ENCODE results near the gene PEAK1. TPM values are rescaled to one million over a fixed set of nuclear protein-coding genes. Genes with fewer than 3 reads are reported as not detected.

Gene PEAK1
- polyA plus RNA-seq, 1 experiment, result 52.1 TPM

GRCh38 chr15:77168141-77168540, 251.8 kb downstream of the PEAK1 start:
- no peak for TF ChIP-seq CTCF (IDR thresholded peaks at IDR 0.05; ENCODE audit: low read depth, low read length)
- Histone ChIP-seq H3K4me3 (ENCODE audit: low read depth, low read length) (no peak overlapping the region), H3K27me3 (ENCODE audit: control insufficient read depth, insufficient read depth, low read length) (no peaks in the 10 kb centered on the region), H3K9me3 (ENCODE audit: control insufficient read depth, insufficient read depth, low read length) (no peaks in the 10 kb centered on the region), H3K27ac (ENCODE audit: low read depth, low read length) (no peak overlapping the region)
- POLR2A ChIA-PET, result interaction anchor here (0.7 kb wide), 1 partner anchor 334 kb away, joined by 4 read pairs; no protein-coding TSS in a partner anchor
- CTCF ChIA-PET, result interaction anchor here (1.2 kb wide), 1 partner anchor 19 kb away, joined by 3 read pairs; no protein-coding TSS in a partner anchor
- no peak for DNase-seq (ENCODE audit: low read depth, low spot score)

- Histone ChIP-seq H3K27me3 (ENCODE audit: control insufficient read depth, insufficient read depth, low read length) (no peaks in the 10 kb centered on the region), H3K27ac (ENCODE audit: low read depth, low read length) (no peak overlapping the region), H3K9me3 (ENCODE audit: control insufficient read depth, insufficient read depth, low read length) (no peaks in the 10 kb centered on the region), H3K4me3 (ENCODE audit: low read depth, low read length) (no peak overlapping the region)
- POLR2A ChIA-PET, result interaction anchor here (0.7 kb wide), 1 partner anchor 335 kb away, joined by 4 read pairs; no protein-coding TSS in a partner anchor
- CTCF ChIA-PET, result interaction anchor here (1.2 to 2.2 kb wide), 2 partner anchors 19 to 376 kb away, joined by 3 to 7 read pairs; no protein-coding TSS in a partner anchor
- no peak for DNase-seq (ENCODE audit: low read depth, low spot score)
- no peak for TF ChIP-seq CTCF (IDR thresholded peaks at IDR 0.05; ENCODE audit: low read depth, low read length)
These were observed 252.5 kb downstream of the PEAK1 start for GRCh38 chr15:77167406-77167805.

GRCh38 chr15:77163781-77164384, 256.0 kb downstream of the PEAK1 start:
- DNase-seq (ENCODE audit: low read depth, low spot score), result no peak
- POLR2A ChIA-PET, result no interaction called here
- no peak for TF ChIP-seq CTCF (IDR thresholded peaks at IDR 0.05; ENCODE audit: low read depth, low read length)
- CTCF ChIA-PET, result interaction anchor here (1.0 kb wide), 1 partner anchor 380 kb away, joined by 4 read pairs; no protein-coding TSS in a partner anchor
- no peak overlapping the region for H3K27ac ChIP-seq (ENCODE audit: low read depth, low read length)
- H3K4me3 ChIP-seq (ENCODE audit: low read depth, low read length), result no peak overlapping the region
- no peaks in the 10 kb centered on the region for H3K27me3 ChIP-seq (ENCODE audit: control insufficient read depth, insufficient read depth, low read length)
- no peaks in the 10 kb centered on the region for H3K9me3 ChIP-seq (ENCODE audit: control insufficient read depth, insufficient read depth, low read length)

- POLR2A ChIA-PET, result no interaction called here
- DNase-seq (ENCODE audit: low read depth, low spot score), result no peak
- Histone ChIP-seq H3K27ac (ENCODE audit: low read depth, low read length) (no peak overlapping the region), H3K4me3 (ENCODE audit: low read depth, low read length) (no peak overlapping the region), H3K9me3 (ENCODE audit: control insufficient read depth, insufficient read depth, low read length) (no peaks in the 10 kb centered on the region), H3K27me3 (ENCODE audit: control insufficient read depth, insufficient read depth, low read length) (no peaks in the 10 kb centered on the region)
- CTCF ChIA-PET, result no interaction called here
- no peak for TF ChIP-seq CTCF (IDR thresholded peaks at IDR 0.05; ENCODE audit: low read depth, low read length)
These were observed 256.9 kb downstream of the PEAK1 start for GRCh38 chr15:77162872-77163633.

All from AG04450 (cell line).